ENCODE measurements around the gene CLDN4. TPM values are rescaled to one million over a fixed set of nuclear protein-coding genes. Genes with fewer than 3 reads are reported as not detected.
"Not testable (repeated sequence)": the region's sequence is repeated elsewhere in the genome, so short reads cannot be mapped to it uniquely, and the experiment has no call there.

The CLDN4 gene
- total and polyA plus RNA-seq, 2 donors from 2014 or later: 82.6 to 342 TPM

GRCh38 chr7:73815436-73815835 lies 15.4 kb upstream of the CLDN4 start:
- H3K4me3 ChIP-seq (ENCODE audit: low read length in 3 of 3): no peak overlapping the region
- no peaks in the 10 kb centered on the region for H3K36me3 ChIP-seq (ENCODE audit: control insufficient read depth in 2 of 3, insufficient read depth in 3 of 3, low read length in 3 of 3)
- no peak overlapping the region for H3K27ac ChIP-seq (ENCODE audit: low read depth in 2 of 2, low read length in 2 of 2)
- no peaks in the 10 kb centered on the region for H3K27me3 ChIP-seq (ENCODE audit: control insufficient read depth, insufficient read depth, low read length)
- no peak overlapping the region for H3K9ac ChIP-seq (ENCODE audit: low read length in 3 of 3)
- FAIRE-seq (no peak), DNase-seq (peak in 2 of 5 donors; percentile 23 to 53)
- intact Hi-C loops (cut with DNase I): no loop called here
- TF ChIP-seq CTCF (IDR thresholded peaks at IDR 0.05; ENCODE audit: borderline replicate concordance, extremely low read depth, insufficient read depth): no peak
- no peaks in the 10 kb centered on the region for H3K4me1 ChIP-seq (ENCODE audit: control insufficient read depth in 2 of 3, insufficient read depth in 2 of 3, low read depth in 1 of 3, low read length in 3 of 3)
- H3K9me3 ChIP-seq (ENCODE audit: control insufficient read depth in 2 of 3, insufficient read depth in 1 of 3, low read length in 3 of 3): no peaks in the 10 kb centered on the region

- Histone ChIP-seq H3K27ac (ENCODE audit: low read depth in 2 of 2, low read length in 2 of 2) (no peak overlapping the region), H3K36me3 (ENCODE audit: control insufficient read depth in 2 of 3, insufficient read depth in 3 of 3, low read length in 3 of 3) (no peaks in the 10 kb centered on the region), H3K4me3 (ENCODE audit: low read length in 3 of 3) (no peak overlapping the region), H3K9me3 (ENCODE audit: control insufficient read depth in 2 of 3, insufficient read depth in 1 of 3, low read length in 3 of 3) (no peaks in the 10 kb centered on the region), H3K4me1 (ENCODE audit: control insufficient read depth in 2 of 3, insufficient read depth in 2 of 3, low read depth in 1 of 3, low read length in 3 of 3) (no peaks in the 10 kb centered on the region), H3K9ac (ENCODE audit: low read length in 3 of 3) (no peak overlapping the region), H3K27me3 (ENCODE audit: control insufficient read depth, insufficient read depth, low read length) (no peaks in the 10 kb centered on the region)
- DNase-seq (peak in 2 of 5 donors; percentile 27 to 30), FAIRE-seq (no peak)
- intact Hi-C loops (cut with DNase I): no loop called here
- no peak for TF ChIP-seq CTCF (IDR thresholded peaks at IDR 0.05; ENCODE audit: borderline replicate concordance, extremely low read depth, insufficient read depth)
Measured at GRCh38 chr7:73817121-73817520, 13.7 kb upstream of the CLDN4 start.

- FAIRE-seq (no peak), DNase-seq (peak in 1 of 5 donors; percentile 7)
- TF ChIP-seq CTCF (IDR thresholded peaks at IDR 0.05; ENCODE audit: borderline replicate concordance, extremely low read depth, insufficient read depth): no peak
Measured at GRCh38 chr7:73820013-73820412, 10.8 kb upstream of the CLDN4 start.

GRCh38 chr7:73821597-73822285 lies 9.1 kb upstream of the CLDN4 start:
- H3K27me3 ChIP-seq (ENCODE audit: control insufficient read depth, insufficient read depth, low read length); H3K9ac ChIP-seq (ENCODE audit: low read length in 3 of 3); H3K4me1 ChIP-seq (ENCODE audit: control insufficient read depth in 2 of 3, insufficient read depth in 2 of 3, low read depth in 1 of 3, low read length in 3 of 3); intact Hi-C loops (cut with DNase I); H3K4me3 ChIP-seq (ENCODE audit: low read length in 3 of 3); H3K27ac ChIP-seq (ENCODE audit: low read depth in 2 of 2, low read length in 2 of 2); FAIRE-seq; H3K9me3 ChIP-seq (ENCODE audit: control insufficient read depth in 2 of 3, insufficient read depth in 1 of 3, low read length in 3 of 3); H3K36me3 ChIP-seq (ENCODE audit: control insufficient read depth in 2 of 3, insufficient read depth in 3 of 3, low read length in 3 of 3): not testable (repeated sequence)
- peak in 2 of 5 donors; percentile 35 to 41 for DNase-seq

More at GRCh38 chr7:73820013-73820412, 10.8 kb upstream of the CLDN4 start:
- Histone ChIP-seq H3K9ac (ENCODE audit: low read length in 3 of 3) (no peak overlapping the region), H3K4me1 (ENCODE audit: control insufficient read depth in 2 of 3, insufficient read depth in 2 of 3, low read depth in 1 of 3, low read length in 3 of 3) (no peaks in the 10 kb centered on the region), H3K27me3 (ENCODE audit: control insufficient read depth, insufficient read depth, low read length) (no peaks in the 10 kb centered on the region), H3K4me3 (ENCODE audit: low read length in 3 of 3) (no peak overlapping the region), H3K27ac (ENCODE audit: low read depth in 2 of 2, low read length in 2 of 2) (no peak overlapping the region), H3K36me3 (ENCODE audit: control insufficient read depth in 2 of 3, insufficient read depth in 3 of 3, low read length in 3 of 3) (no peaks in the 10 kb centered on the region), H3K9me3 (ENCODE audit: control insufficient read depth in 2 of 3, insufficient read depth in 1 of 3, low read length in 3 of 3) (no peaks in the 10 kb centered on the region)
- intact Hi-C loops (cut with DNase I): no loop called here

All from kidney (tissue), 14 donors.